ENCODE measurements around the gene SPINK8. TPM values are rescaled to one million over a fixed set of nuclear protein-coding genes. Genes with fewer than 3 reads are reported as not detected.

Gene SPINK8
- total and polyA plus RNA-seq, 2 of the 4 experiments (the other 2 are of a cell fraction): not detected

DNA sequence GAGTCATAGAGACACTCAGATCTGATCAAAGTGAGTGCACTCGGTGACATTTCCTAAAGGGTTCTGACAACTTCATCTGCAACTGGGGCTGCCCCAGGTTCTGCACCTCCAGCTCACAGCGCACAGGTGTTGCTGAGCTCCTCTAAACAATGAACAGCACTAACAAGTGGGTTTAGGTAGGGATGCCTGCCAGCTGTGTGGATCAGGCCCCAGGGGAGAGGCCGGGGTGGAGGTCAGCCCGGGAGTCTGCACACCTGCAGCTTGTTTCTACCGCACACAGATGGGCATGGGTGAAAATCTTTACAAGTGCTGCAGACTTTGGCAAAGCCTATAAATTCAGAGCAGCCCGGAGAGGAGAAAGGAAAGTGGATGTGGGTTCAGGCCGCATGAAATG, 38.9 kb upstream of the SPINK8 start:
- Histone ChIP-seq H2AK9ac (replicated peaks; ENCODE audit: low read depth, low read length, poor library complexity) (no peak overlapping the region), H3K27me3 (ENCODE audit: control insufficient read depth, insufficient read depth, low read length) (peaks cover 30% of the 10 kb centered on the region), H3K56ac (ENCODE audit: extremely low read depth, insufficient read depth, low read length) (no peak overlapping the region), H2AFZ (replicated peaks; ENCODE audit: low read length, poor library complexity) (no peak overlapping the region), H2AK5ac (ENCODE audit: low read depth, low read length) (no peak overlapping the region), H3K18ac (ENCODE audit: low read depth, low read length) (no peak overlapping the region), H2BK5ac (ENCODE audit: low read depth, low read length, poor library complexity, severe bottlenecking) (no peak overlapping the region), H2BK20ac (ENCODE audit: low read depth, low read length) (no peak overlapping the region), H4K91ac (ENCODE audit: insufficient read depth, low read depth, low read length) (no peak overlapping the region), H3K4me3 (ENCODE audit: insufficient read depth, low read depth, low read length) (no peak overlapping the region), H2BK15ac (ENCODE audit: low read depth, low read length) (no peak overlapping the region), H4K20me1 (ENCODE audit: insufficient read depth, low read length) (no peaks in the 10 kb centered on the region), H3K4me1 (ENCODE audit: control insufficient read depth, insufficient read depth, low read length) (no peaks in the 10 kb centered on the region), H3K79me1 (ENCODE audit: low read depth in 1 of 2, low read length in 2 of 2) (no peaks in the 10 kb centered on the region), H3K14ac (replicated peaks; ENCODE audit: low read depth, low read length) (no peak overlapping the region), H3K9ac (ENCODE audit: low read depth, low read length) (no peak overlapping the region), H3K9me1 (ENCODE audit: insufficient read depth, low read length) (no peaks in the 10 kb centered on the region), H3K4ac (ENCODE audit: low read depth, low read length) (no peak overlapping the region), H2BK120ac (ENCODE audit: low read depth, low read length) (no peak overlapping the region), H3K36me3 (ENCODE audit: control insufficient read depth, insufficient read depth, low read length) (no peaks in the 10 kb centered on the region), H4K5ac (ENCODE audit: low read depth, low read length) (no peak overlapping the region), H3K23ac (ENCODE audit: low read depth, low read length) (no peak overlapping the region), H3K9me3 (ENCODE audit: control insufficient read depth, insufficient read depth, low read length) (no peaks in the 10 kb centered on the region), H3K4me2 (ENCODE audit: low read depth, low read length) (no peak overlapping the region), H4K8ac (ENCODE audit: low read depth in 2 of 2, low read length in 2 of 2) (no peak overlapping the region), H3K27ac (ENCODE audit: insufficient read depth, low read length) (no peak overlapping the region)
- POLR2A ChIA-PET (ENCODE audit: unreplicated experiment): no interaction called here
- intact Hi-C loops (cut with micrococcal nuclease) (no loop called here), in situ Hi-C loops (cut with MboI; ENCODE audit: low sequenced_read_pairs) (no loop called here), dilution Hi-C loops (cut with HindIII; ENCODE audit: low sequenced_read_pairs, unreplicated experiment) (no loop called here)
- TF ChIP-seq RCOR1 (IDR thresholded peaks at IDR 0.05; ENCODE audit: insufficient replicate concordance, low read length): no peak
- no peak for TF ChIP-seq FOS (IDR thresholded peaks at IDR 0.05; ENCODE audit: low read depth, low read length)
- TF ChIP-seq MXI1 (IDR thresholded peaks at IDR 0.05; ENCODE audit: borderline replicate concordance, low read depth, low read length): no peak
- TF ChIP-seq, protein P1, sequence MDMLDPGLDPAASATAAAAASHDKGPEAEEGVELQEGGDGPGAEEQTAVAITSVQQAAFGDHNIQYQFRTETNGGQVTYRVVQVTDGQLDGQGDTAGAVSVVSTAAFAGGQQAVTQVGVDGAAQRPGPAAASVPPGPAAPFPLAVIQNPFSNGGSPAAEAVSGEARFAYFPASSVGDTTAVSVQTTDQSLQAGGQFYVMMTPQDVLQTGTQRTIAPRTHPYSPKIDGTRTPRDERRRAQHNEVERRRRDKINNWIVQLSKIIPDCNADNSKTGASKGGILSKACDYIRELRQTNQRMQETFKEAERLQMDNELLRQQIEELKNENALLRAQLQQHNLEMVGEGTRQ (IDR thresholded peaks at IDR 0.05; ENCODE audit: low read depth, low read length): no peak
- TF ChIP-seq BHLHE40 (IDR thresholded peaks at IDR 0.05; ENCODE audit: low read depth, low read length): no peak
- TF ChIP-seq MAZ (IDR thresholded peaks at IDR 0.05; ENCODE audit: borderline replicate concordance, low read depth, low read length): no peak
- no peak for TF ChIP-seq RFX5 (IDR thresholded peaks at IDR 0.05; ENCODE audit: low read depth, low read length)
- BruUV-seq (replicated peaks): no TSS peak
- no peak for DNase-seq
- no peak for ATAC-seq (ENCODE audit: low read depth)
- no CpG with 5 or more reads among the region's 7 CpGs for WGBS, 2 experiments (ENCODE audit: extremely low coverage in 2 of 2, insufficient read length in 1 of 2)
- CTCF ChIA-PET: no interaction called here
